CD8-positive, alpha-beta memory T cell (primary cell): Measurements from ENCODE around the gene AMBRA1. TPM values are rescaled to one million over a fixed set of nuclear protein-coding genes. Genes with fewer than 3 reads are reported as not detected.
"Not testable (repeated sequence)": the region's sequence is repeated elsewhere in the genome, so short reads cannot be mapped to it uniquely, and the experiment has no call there.

ENCODE experiments used
- CTCF ChIA-PET: fragments of 350-600 bp; sonication (Branson Sonifier 250); formaldehyde crosslinking; loops from one replicate; lab custom pipeline; 2021; ENCODE audit warnings: antibody characterized with exemption; lab: Charles Lee
- POLR2A ChIA-PET: fragments of 350-600 bp; sonication (Branson Sonifier 250); formaldehyde crosslinking; loops from one replicate; lab custom pipeline; 2021; ENCODE audit warnings: antibody characterized with exemption; lab: Charles Lee
- DNase-seq, 5 donors: peaks; one replicate each; pipeline versions ENCODE4 v3.0.0 to v3.0.0-alpha.2; 2020 to 2022; ENCODE audit warnings: mixed read lengths in 1 of 5
- H3K27ac ChIP-seq: one replicate; pipeline ENCODE4 v1.7.0; 2013; ENCODE audit warnings: low read depth, mild to moderate bottlenecking, low read length, moderate library complexity
- H3K27me3 ChIP-seq: 2 replicates; pipeline ENCODE4 v1.7.0; 2013; ENCODE audit warnings: low read length, mild to moderate bottlenecking; ENCODE audit not compliant: insufficient read depth, poor library complexity, severe bottlenecking
- H3K36me3 ChIP-seq: 2 replicates; pipeline ENCODE4 v1.7.0; 2013; ENCODE audit warnings: mild to moderate bottlenecking, low read length, moderate library complexity; ENCODE audit not compliant: insufficient read depth
- H3K4me1 ChIP-seq: 2 replicates; pipeline ENCODE4 v1.7.0; 2013; ENCODE audit warnings: mild to moderate bottlenecking, low read length, moderate library complexity; ENCODE audit not compliant: insufficient read depth
- H3K4me3 ChIP-seq: 2 replicates; pipeline ENCODE4 v1.7.0; 2013; ENCODE audit warnings: mild to moderate bottlenecking, low read length
- H3K9me3 ChIP-seq: 2 replicates; pipeline ENCODE4 v1.7.0; 2013; ENCODE audit warnings: mild to moderate bottlenecking, low read length
- H3K27ac Mint-ChIP-seq, 8 donors: one replicate each; pipeline ENCODE4 v1.8.0; 2020 to 2021; ENCODE audit warnings: mixed read lengths in 8 of 8, mild to moderate bottlenecking in 6 of 8, inconsistent platforms in 3 of 8, moderate library complexity in 3 of 8
- H3K27me3 Mint-ChIP-seq, 2 donors: one replicate each; pipeline ENCODE4 v1.8.0; 2020 to 2021; ENCODE audit warnings: mixed read lengths in 2 of 2, mild to moderate bottlenecking in 1 of 2, moderate library complexity in 1 of 2
- H3K36me3 Mint-ChIP-seq, 3 donors: one replicate each; pipeline ENCODE4 v1.8.0; 2020 to 2021; ENCODE audit warnings: mixed read lengths in 3 of 3, inconsistent platforms in 1 of 3, mild to moderate bottlenecking in 1 of 3
- H3K4me1 Mint-ChIP-seq, 3 donors: one replicate each; pipeline ENCODE4 v1.8.0; 2020 to 2021; ENCODE audit warnings: mixed read lengths in 3 of 3, inconsistent platforms in 1 of 3, mild to moderate bottlenecking in 1 of 3
- H3K4me3 Mint-ChIP-seq, 7 donors: one replicate each; pipeline ENCODE4 v1.8.0; 2020 to 2021; ENCODE audit warnings: mixed read lengths in 7 of 7, mild to moderate bottlenecking in 6 of 7, moderate library complexity in 4 of 7, inconsistent platforms in 2 of 7
- H3K9me3 Mint-ChIP-seq, 5 donors: one replicate each; pipeline ENCODE4 v1.8.0; 2020 to 2022; ENCODE audit warnings: mixed read lengths in 5 of 5, mild to moderate bottlenecking in 3 of 5, moderate library complexity in 2 of 5, inconsistent platforms in 1 of 5
- polyA plus RNA-seq: library from polyadenylated mRNA; unstranded; fragments of 300-500 nt; fragmentation: Illumina TruSeq; gene quantifications from one replicate; pipeline ENCODE4 v1.2.3, GENCODE V29; 2021
- total RNA-seq, 2 experiments: library from RNA; stranded (reverse); gene quantifications; one replicate each; pipeline ENCODE4 v1.2.3, GENCODE V29; 2021

Gene AMBRA1
- total and polyA plus RNA-seq, 3 experiments from 2014 or later: 13.6 to 33.3 (median 31.3) TPM

- POLR2A ChIA-PET: no interaction called here
- no peak for DNase-seq
These were observed 5.7 kb downstream of the AMBRA1 start for GRCh38 chr11:46588131-46588530.

GRCh38 chr11:46583513-46583912 lies 10.3 kb downstream of the AMBRA1 start:
- H3K4me3 Mint-ChIP-seq, H3K27me3 Mint-ChIP-seq, H3K36me3 ChIP-seq, CTCF ChIA-PET, H3K4me1 ChIP-seq, H3K9me3 Mint-ChIP-seq, H3K4me3 ChIP-seq, H3K27ac ChIP-seq, H3K9me3 ChIP-seq, H3K27ac Mint-ChIP-seq, DNase-seq, H3K27me3 ChIP-seq: not testable (repeated sequence)
- POLR2A ChIA-PET: interaction anchor here (0.7 kb wide), 1 partner anchor 515 kb away, joined by 4 read pairs; no protein-coding TSS in a partner anchor
- peaks cover 5 to 28% (median 5%) of the 10 kb centered on the region in 3 donors for H3K36me3 Mint-ChIP-seq
- peaks cover 30 to 55% (median 49%) of the 10 kb centered on the region in 3 donors for H3K4me1 Mint-ChIP-seq

More at GRCh38 chr11:46588131-46588530, 5.7 kb downstream of the AMBRA1 start:
- H3K4me3 ChIP-seq: no peak overlapping the region
- H3K4me3 Mint-ChIP-seq: no peak overlapping the region
- no peaks in the 10 kb centered on the region for H3K27me3 Mint-ChIP-seq
- no peaks in the 10 kb centered on the region for H3K27me3 ChIP-seq
- H3K4me1 Mint-ChIP-seq: peaks cover 31 to 59% (median 56%) of the 10 kb centered on the region in 3 donors
- no peaks in the 10 kb centered on the region for H3K9me3 ChIP-seq
- peaks cover 0 to 19% (median 9%) of the 10 kb centered on the region in 3 donors for H3K36me3 Mint-ChIP-seq
- peak overlapping the region in 2 of 8 donors; percentile 4 to 55 for H3K27ac Mint-ChIP-seq
- no peak overlapping the region for H3K27ac ChIP-seq
- peaks cover 30% of the 10 kb centered on the region for H3K4me1 ChIP-seq
- no peaks in the 10 kb centered on the region for H3K9me3 Mint-ChIP-seq
- H3K36me3 ChIP-seq: peaks cover 3% of the 10 kb centered on the region
- CTCF ChIA-PET: no interaction called here

- DNase-seq: no peak
- no peak overlapping the region for H3K4me3 ChIP-seq
- CTCF ChIA-PET: no interaction called here
- Mint-ChIP-seq H3K9me3 (peaks cover 0 to 2% (median 0%) of the 10 kb centered on the region in 5 donors), H3K4me3 (no peak overlapping the region), H3K36me3 (peaks cover 3 to 27% (median 5%) of the 10 kb centered on the region in 3 donors), H3K27me3 (no peaks in the 10 kb centered on the region), H3K4me1 (peaks cover 26 to 45% (median 44%) of the 10 kb centered on the region in 3 donors), H3K27ac (peak overlapping the region in 1 of 8 donors; percentile 13)
- no peaks in the 10 kb centered on the region for H3K27me3 ChIP-seq
- H3K36me3 ChIP-seq: no peaks in the 10 kb centered on the region
- H3K9me3 ChIP-seq: no peaks in the 10 kb centered on the region
- no peaks in the 10 kb centered on the region for H3K4me1 ChIP-seq
- no peak overlapping the region for H3K27ac ChIP-seq
- POLR2A ChIA-PET: interaction anchor here (0.7 kb wide), 1 partner anchor 516 kb away, joined by 4 read pairs; no protein-coding TSS in a partner anchor
These were observed 11.2 kb downstream of the AMBRA1 start for GRCh38 chr11:46582588-46582987.

- H3K27ac ChIP-seq: no peak overlapping the region
- Mint-ChIP-seq H3K27ac (no peak overlapping the region), H3K27me3 (no peaks in the 10 kb centered on the region), H3K4me3 (no peak overlapping the region), H3K36me3 (peaks cover 6 to 30% (median 9%) of the 10 kb centered on the region in 3 donors), H3K4me1 (peaks cover 36 to 57% (median 56%) of the 10 kb centered on the region in 3 donors), H3K9me3 (no peaks in the 10 kb centered on the region)
- no peaks in the 10 kb centered on the region for H3K27me3 ChIP-seq
- no peak overlapping the region for H3K4me3 ChIP-seq
- H3K36me3 ChIP-seq: no peaks in the 10 kb centered on the region
- ChIA-PET POLR2A (no interaction called here), CTCF (no interaction called here)
- DNase-seq: no peak
- no peaks in the 10 kb centered on the region for H3K9me3 ChIP-seq
- no peaks in the 10 kb centered on the region for H3K4me1 ChIP-seq
These were observed 16.8 kb downstream of the AMBRA1 start for GRCh38 chr11:46577058-46577457.

- H3K4me1 Mint-ChIP-seq: peaks cover 37 to 56% (median 51%) of the 10 kb centered on the region in 3 donors
- H3K4me1 ChIP-seq: peaks cover 8% of the 10 kb centered on the region
These were observed 19.2 kb downstream of the AMBRA1 start for GRCh38 chr11:46574656-46575055.

GRCh38 chr11:46570790-46571398 lies 22.9 kb downstream of the AMBRA1 start:
- no peak for DNase-seq
- Mint-ChIP-seq H3K4me1 (peaks cover 25 to 48% (median 37%) of the 10 kb centered on the region in 3 donors), H3K36me3 (peaks cover 5 to 12% (median 6%) of the 10 kb centered on the region in 3 donors), H3K27me3 (no peaks in the 10 kb centered on the region), H3K4me3 (peak overlapping the region in 2 of 7 donors; percentile 2 to 39), H3K9me3 (no peaks in the 10 kb centered on the region), H3K27ac (peak overlapping the region in 6 of 8 donors; percentile 5 to 48 (median 34))
- Histone ChIP-seq H3K36me3 (no peaks in the 10 kb centered on the region), H3K27ac (no peak overlapping the region), H3K4me1 (peaks cover 8% of the 10 kb centered on the region), H3K27me3 (no peaks in the 10 kb centered on the region), H3K4me3 (no peak overlapping the region), H3K9me3 (no peaks in the 10 kb centered on the region)
- POLR2A ChIA-PET: interaction anchor here (0.7 kb wide), 1 partner anchor 10 kb away, joined by 3 read pairs; no protein-coding TSS in a partner anchor
- CTCF ChIA-PET: interaction anchor here (1.2 kb wide), 1 partner anchor 10 kb away, joined by 3 read pairs; no protein-coding TSS in a partner anchor

More at GRCh38 chr11:46574656-46575055, 19.2 kb downstream of the AMBRA1 start:
- Histone ChIP-seq H3K36me3 (no peaks in the 10 kb centered on the region), H3K27me3 (no peaks in the 10 kb centered on the region), H3K9me3 (no peaks in the 10 kb centered on the region), H3K27ac (no peak overlapping the region), H3K4me3 (no peak overlapping the region)
- Mint-ChIP-seq H3K27me3 (no peaks in the 10 kb centered on the region), H3K36me3 (peaks cover 6 to 20% (median 7%) of the 10 kb centered on the region in 3 donors), H3K4me3 (no peak overlapping the region), H3K9me3 (no peaks in the 10 kb centered on the region), H3K27ac (peak overlapping the region in 3 of 8 donors; percentile 9 to 40 (median 25))
- DNase-seq: no peak
- CTCF ChIA-PET: no interaction called here
- POLR2A ChIA-PET: interaction anchor here (0.6 kb wide), 2 partner anchors 99 to 246 kb away, joined by 4 to 5 read pairs; no protein-coding TSS in a partner anchor

GRCh38 chr11:46565232-46565840 lies 28.5 kb downstream of the AMBRA1 start:
- Mint-ChIP-seq H3K4me1 (peaks cover 28 to 50% (median 44%) of the 10 kb centered on the region in 3 donors), H3K27me3 (no peaks in the 10 kb centered on the region), H3K4me3 (no peak overlapping the region), H3K36me3 (peaks cover 0 to 6% (median 2%) of the 10 kb centered on the region in 3 donors), H3K27ac (peak overlapping the region in 1 of 8 donors; percentile 29), H3K9me3 (no peaks in the 10 kb centered on the region)
- DNase-seq: no peak
- no peak overlapping the region for H3K27ac ChIP-seq
- peaks cover 17% of the 10 kb centered on the region for H3K4me1 ChIP-seq
- H3K4me3 ChIP-seq: no peak overlapping the region
- CTCF ChIA-PET: no interaction called here
- POLR2A ChIA-PET: interaction anchor here (0.6 kb wide), 1 partner anchor 17 kb away, joined by 4 read pairs; no protein-coding TSS in a partner anchor
- H3K36me3 ChIP-seq: no peaks in the 10 kb centered on the region
- H3K27me3 ChIP-seq: no peaks in the 10 kb centered on the region
- no peaks in the 10 kb centered on the region for H3K9me3 ChIP-seq

GRCh38 chr11:46564459-46564858 lies 29.4 kb downstream of the AMBRA1 start:
- ChIA-PET POLR2A (no interaction called here), CTCF (no interaction called here)
- Mint-ChIP-seq H3K36me3 (peaks cover 0 to 7% (median 2%) of the 10 kb centered on the region in 3 donors), H3K4me1 (peaks cover 34 to 55% (median 50%) of the 10 kb centered on the region in 3 donors), H3K9me3 (no peaks in the 10 kb centered on the region), H3K27ac (no peak overlapping the region), H3K27me3 (no peaks in the 10 kb centered on the region), H3K4me3 (no peak overlapping the region)
- no peaks in the 10 kb centered on the region for H3K36me3 ChIP-seq
- no peak overlapping the region for H3K4me3 ChIP-seq
- peaks cover 20% of the 10 kb centered on the region for H3K4me1 ChIP-seq
- no peak overlapping the region for H3K27ac ChIP-seq
- no peak for DNase-seq
- H3K27me3 ChIP-seq: no peaks in the 10 kb centered on the region
- no peaks in the 10 kb centered on the region for H3K9me3 ChIP-seq
